SU-DHL-6 (cell line): ENCODE measurements around the gene CAB39.

Source experiments
- H2AFZ ChIP-seq: fragments of 200-600 bp; sonication (generic); 2 replicates; pipeline ENCODE4 v1.6.1; 2014; ENCODE audit warnings: low read depth, mild to moderate bottlenecking, moderate library complexity, mixed read lengths, antibody characterized with exemption, low read length; ENCODE audit not compliant: severe bottlenecking
- H3F3A ChIP-seq: fragments of 200-600 bp; shearing (Covaris generic); 2 replicates; pipeline ENCODE4 v1.6.0; 2016; ENCODE audit warnings: antibody characterized with exemption, mild to moderate bottlenecking; ENCODE audit not compliant: insufficient read depth
- H3K27ac ChIP-seq: fragments of 200-600 bp; sonication (generic); 2 replicates; pipeline ENCODE4 v1.5.1; 2016; ENCODE audit warnings: low read depth, mild to moderate bottlenecking, low read length, moderate library complexity, mixed read lengths
- H3K27me3 ChIP-seq: fragments of 200-600 bp; sonication (generic), shearing (Covaris generic); 2 replicates; pipeline ENCODE4 v1.6.0; 2014; ENCODE audit warnings: mild to moderate bottlenecking, low read length
- H3K36me3 ChIP-seq: fragments of 200-600 bp; sonication (generic); 2 replicates; pipeline ENCODE4 v1.6.1; 2014; ENCODE audit warnings: mild to moderate bottlenecking, low read length, mixed read lengths
- H3K4me2 ChIP-seq: fragments of 300-600, 200-600 bp; shearing (Covaris generic), sonication (generic); 2 replicates; pipeline ENCODE4 v1.6.0; 2014; ENCODE audit warnings: low read length, low read depth, mild to moderate bottlenecking; ENCODE audit not compliant: poor library complexity, severe bottlenecking
- H3K4me3 ChIP-seq: fragments of 200-600 bp; sonication (generic); 2 replicates; pipeline ENCODE4 v1.5.1; 2014; ENCODE audit warnings: antibody characterized with exemption, low read length, mild to moderate bottlenecking, mixed read lengths; ENCODE audit not compliant: insufficient read depth, poor library complexity, severe bottlenecking
- H3K79me2 ChIP-seq: fragments of 200-600 bp; sonication (generic); 2 replicates; pipeline ENCODE4 v1.6.1; 2014; ENCODE audit warnings: mild to moderate bottlenecking, low read length, moderate library complexity; ENCODE audit not compliant: insufficient read depth
- H3K9ac ChIP-seq: fragments of 200-600 bp; sonication (generic); 2 replicates; pipeline ENCODE4 v1.7.0; 2014; ENCODE audit warnings: mild to moderate bottlenecking, low read length
- H3K9me2 ChIP-seq: fragments of 200-600 bp; sonication (generic); replicated peaks from 2 replicates; pipeline ENCODE4 v1.6.1; 2014; ENCODE audit warnings: low read length; ENCODE audit not compliant: insufficient read depth
- H3K9me3 ChIP-seq: fragments of 200-600 bp; sonication (generic); 2 replicates; pipeline ENCODE4 v1.6.1; 2014; ENCODE audit warnings: low read length, mixed read lengths; ENCODE audit not compliant: insufficient read depth
- H4K20me1 ChIP-seq: fragments of 200-600 bp; sonication (generic); 2 replicates; pipeline ENCODE4 v1.6.1; 2014; ENCODE audit warnings: low read depth, mild to moderate bottlenecking, antibody characterized with exemption, low read length, moderate library complexity, mixed read lengths
- EZH2phosphoT487 ChIP-seq: fragments of 200-600 bp; sonication (generic), shearing (Covaris generic); conservative IDR thresholded peaks from 2 replicates; pipeline ENCODE4 v1.6.1; 2018; ENCODE audit warnings: mild to moderate bottlenecking, antibody characterized with exemption, low read length, moderate library complexity, mixed read lengths
- TF ChIP-seq, protein P1 (sequence below): fragments of 200-600 bp; sonication (generic); IDR thresholded peaks from one replicate; pipeline ENCODE4 v1.5.1; 2017; ENCODE audit warnings: antibody characterized with exemption, mild to moderate bottlenecking, low read length, moderate library complexity; ENCODE audit not compliant: insufficient read depth, poor library complexity, severe bottlenecking

CAB39 gene

DNA sequence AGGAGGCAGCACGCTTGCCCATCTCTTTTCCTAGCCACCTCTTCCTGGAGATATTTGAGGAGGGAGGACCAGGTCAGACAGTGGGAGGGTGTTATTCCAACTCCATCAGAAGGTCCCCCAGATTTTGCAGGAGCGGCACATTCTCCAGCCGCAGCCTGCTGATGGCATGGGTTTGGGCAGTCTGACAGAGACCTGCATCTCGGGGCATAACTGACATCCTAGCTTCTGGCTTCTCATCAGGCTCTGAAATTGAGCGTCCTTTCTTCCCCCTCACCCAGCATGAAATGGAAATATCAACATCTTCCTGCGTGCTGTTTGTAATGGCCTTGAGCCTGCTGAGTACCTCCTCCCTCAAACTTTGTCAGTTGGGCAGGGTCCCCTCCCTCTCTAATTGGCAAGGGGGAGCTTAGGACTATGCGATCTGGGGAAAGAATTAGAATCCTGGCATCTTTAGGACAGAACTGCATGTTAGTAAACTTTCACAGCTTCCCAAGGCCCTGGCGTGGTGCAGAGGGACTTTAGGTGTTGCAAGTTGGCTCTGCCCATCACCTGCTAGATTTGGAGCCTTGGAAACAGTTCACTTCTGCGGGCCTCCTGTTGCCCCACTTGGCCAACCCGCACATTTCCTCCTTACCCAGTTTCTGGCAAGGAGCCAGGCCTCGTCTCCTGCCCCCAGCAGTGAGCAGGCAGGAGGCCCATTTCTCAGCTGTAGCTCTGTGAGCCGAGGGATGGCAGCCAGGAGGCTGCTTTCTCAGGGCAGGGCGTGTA is 154.3 kb downstream of the CAB39 start:
- H3K4me2 ChIP-seq, result no peak overlapping the region
- no peaks in the 10 kb centered on the region for H3K9me3 ChIP-seq
- H3K9me2 ChIP-seq, result no peaks in the 10 kb centered on the region
- H3K36me3 ChIP-seq, result no peaks in the 10 kb centered on the region
- H4K20me1 ChIP-seq, result no peaks in the 10 kb centered on the region
- no peak overlapping the region for H2AFZ ChIP-seq
- no peak overlapping the region for H3K9ac ChIP-seq
- TF ChIP-seq EZH2phosphoT487, result no peak
- TF ChIP-seq, protein P1, sequence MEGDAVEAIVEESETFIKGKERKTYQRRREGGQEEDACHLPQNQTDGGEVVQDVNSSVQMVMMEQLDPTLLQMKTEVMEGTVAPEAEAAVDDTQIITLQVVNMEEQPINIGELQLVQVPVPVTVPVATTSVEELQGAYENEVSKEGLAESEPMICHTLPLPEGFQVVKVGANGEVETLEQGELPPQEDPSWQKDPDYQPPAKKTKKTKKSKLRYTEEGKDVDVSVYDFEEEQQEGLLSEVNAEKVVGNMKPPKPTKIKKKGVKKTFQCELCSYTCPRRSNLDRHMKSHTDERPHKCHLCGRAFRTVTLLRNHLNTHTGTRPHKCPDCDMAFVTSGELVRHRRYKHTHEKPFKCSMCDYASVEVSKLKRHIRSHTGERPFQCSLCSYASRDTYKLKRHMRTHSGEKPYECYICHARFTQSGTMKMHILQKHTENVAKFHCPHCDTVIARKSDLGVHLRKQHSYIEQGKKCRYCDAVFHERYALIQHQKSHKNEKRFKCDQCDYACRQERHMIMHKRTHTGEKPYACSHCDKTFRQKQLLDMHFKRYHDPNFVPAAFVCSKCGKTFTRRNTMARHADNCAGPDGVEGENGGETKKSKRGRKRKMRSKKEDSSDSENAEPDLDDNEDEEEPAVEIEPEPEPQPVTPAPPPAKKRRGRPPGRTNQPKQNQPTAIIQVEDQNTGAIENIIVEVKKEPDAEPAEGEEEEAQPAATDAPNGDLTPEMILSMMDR, result no peak
- H3K79me2 ChIP-seq, result no peaks in the 10 kb centered on the region
- H3K4me3 ChIP-seq, result no peak overlapping the region
- H3F3A ChIP-seq, result no peaks in the 10 kb centered on the region
- no peaks in the 10 kb centered on the region for H3K27me3 ChIP-seq
- no peak overlapping the region for H3K27ac ChIP-seq

DNA sequence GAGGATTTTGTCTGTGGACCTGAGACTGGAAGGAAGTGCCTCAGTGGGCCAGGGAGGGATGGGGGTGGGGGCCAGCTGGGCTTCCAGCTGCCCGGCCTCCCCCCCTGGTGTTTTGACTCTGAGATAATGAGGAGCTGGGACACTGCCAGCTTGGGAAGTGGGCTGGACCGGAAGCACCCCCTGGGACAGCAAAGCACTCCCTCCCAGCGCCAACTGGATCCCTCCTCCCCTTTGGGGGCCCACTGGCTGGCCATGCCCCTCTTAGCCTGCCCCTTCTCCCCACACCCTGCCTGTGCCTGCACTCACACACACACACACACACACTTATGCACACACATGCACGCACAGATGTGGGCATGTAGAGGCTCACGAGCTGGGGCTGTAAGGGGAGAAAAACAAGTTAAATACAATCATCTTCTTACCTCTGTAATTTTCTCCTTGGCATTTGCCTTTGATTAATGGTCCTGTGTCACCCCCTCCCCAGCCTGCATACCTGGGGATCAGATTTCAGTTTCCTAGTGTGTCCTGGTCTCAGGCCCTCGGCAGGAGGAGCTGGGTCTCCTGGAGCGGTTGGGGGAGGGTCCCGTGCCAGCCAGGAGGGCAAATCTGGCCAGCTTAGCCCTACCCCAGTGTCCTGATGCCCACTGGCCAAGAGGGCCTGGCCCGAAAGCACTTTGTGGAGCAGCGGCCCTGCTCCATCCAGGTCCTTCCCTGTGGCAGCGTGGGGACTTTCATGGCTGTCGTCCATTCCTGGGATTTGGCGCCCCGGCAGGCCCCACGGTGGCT is 155.7 kb downstream of the CAB39 start:
- Histone ChIP-seq H3K27ac (no peak overlapping the region), H3K4me3 (no peak overlapping the region), H3K27me3 (no peaks in the 10 kb centered on the region), H3K9ac (no peak overlapping the region), H3K79me2 (no peaks in the 10 kb centered on the region), H2AFZ (no peak overlapping the region), H3K9me3 (no peaks in the 10 kb centered on the region), H3K9me2 (no peaks in the 10 kb centered on the region), H3K36me3 (no peaks in the 10 kb centered on the region), H3F3A (no peaks in the 10 kb centered on the region), H3K4me2 (no peak overlapping the region), H4K20me1 (no peaks in the 10 kb centered on the region)
- TF ChIP-seq EZH2phosphoT487, result no peak

DNA sequence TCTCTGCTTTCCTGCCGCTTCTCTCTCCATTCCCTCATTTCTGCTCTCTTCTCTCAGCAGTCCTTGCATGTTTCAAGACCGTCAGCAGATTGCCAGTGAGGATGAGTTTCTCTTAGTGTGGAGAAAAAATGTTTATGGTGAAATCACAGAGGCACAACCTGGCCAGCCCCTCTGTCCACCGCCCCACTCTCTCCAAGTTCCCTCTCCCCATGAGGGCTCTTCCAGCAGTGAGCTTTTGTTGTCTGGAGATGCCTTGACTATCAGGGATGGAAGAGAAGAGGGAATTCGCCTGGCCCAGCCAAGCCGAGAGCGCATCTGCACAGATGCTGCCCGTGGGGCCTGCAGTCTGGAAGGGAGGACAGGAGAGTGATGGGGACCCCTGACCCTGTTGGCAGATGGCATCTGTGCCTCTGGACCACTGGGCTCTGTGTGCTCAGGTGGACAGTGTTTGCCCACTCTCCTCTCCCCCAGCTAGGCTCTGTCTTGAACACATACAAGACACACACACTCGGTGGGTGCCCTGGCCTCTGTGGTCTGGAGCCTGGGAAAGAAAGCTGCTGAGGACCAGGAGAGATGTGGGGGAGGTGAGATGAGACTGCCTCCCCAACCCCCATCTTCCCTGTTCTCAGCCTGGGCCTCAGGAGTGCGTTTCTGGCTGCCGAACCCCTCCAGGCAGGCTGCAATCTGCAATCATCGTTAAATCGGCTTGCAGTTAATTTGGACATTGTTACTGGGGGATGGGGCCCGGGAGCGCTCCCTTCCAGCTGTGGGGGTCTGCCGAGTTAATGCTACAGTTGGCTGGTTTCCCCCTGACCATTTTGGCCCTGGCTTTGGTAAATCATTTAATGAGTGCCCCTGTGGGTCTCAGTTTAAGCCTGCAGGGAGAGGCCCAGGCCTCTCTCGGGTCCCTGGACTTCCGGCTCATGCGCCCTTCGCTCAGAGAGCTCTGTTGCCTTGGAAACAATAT is 156.6 kb downstream of the CAB39 start:
- no peaks in the 10 kb centered on the region for H3K79me2 ChIP-seq
- TF ChIP-seq, protein P1, result no peak
- no peak for TF ChIP-seq EZH2phosphoT487
- H3K9ac ChIP-seq, result no peak overlapping the region
- H3K9me3 ChIP-seq, result no peaks in the 10 kb centered on the region
- no peaks in the 10 kb centered on the region for H3K36me3 ChIP-seq
- no peaks in the 10 kb centered on the region for H3F3A ChIP-seq
- no peaks in the 10 kb centered on the region for H3K9me2 ChIP-seq
- no peak overlapping the region for H2AFZ ChIP-seq
- no peaks in the 10 kb centered on the region for H3K27me3 ChIP-seq
- H4K20me1 ChIP-seq, result no peaks in the 10 kb centered on the region
- no peak overlapping the region for H3K4me2 ChIP-seq
- no peak overlapping the region for H3K27ac ChIP-seq
- no peak overlapping the region for H3K4me3 ChIP-seq
